H1 (cell line): Measurements from ENCODE around the gene PKIB. TPM values are rescaled to one million over a fixed set of nuclear protein-coding genes. Genes with fewer than 3 reads are reported as not detected.

Experiments used
- CTCF ChIA-PET: fragments of 300-600 bp; sonication (Branson Sonifier 250); formaldehyde crosslinking; loops from one replicate; lab custom pipeline; 2021; ENCODE audit not compliant: partially characterized antibody; lab: Charles Lee
- POLR2A ChIA-PET: fragments of 300-600 bp; sonication (Branson Sonifier 250); formaldehyde crosslinking; loops from one replicate; lab custom pipeline; 2021; ENCODE audit warnings: inconsistent platforms; ENCODE audit not compliant: partially characterized antibody; lab: Charles Lee
- DNase-seq, 2 experiments: peaks; one replicate each; pipeline versions ENCODE4 v3.0.0 to v3.0.0-alpha.2; 2010 to 2022; ENCODE audit warnings: low spot score in 2 of 2, low read depth in 1 of 2, mixed read lengths in 1 of 2
- FAIRE-seq: peaks from 2 replicates; lab custom pipeline; 2011; peaks lifted over from hg19 to GRCh38; lab: Jason Lieb, UNC
- H2AFZ ChIP-seq: 2 replicates; pipeline ENCODE4 v1.8.1; 2012; ENCODE audit warnings: low read length, inconsistent platforms
- H2AK5ac ChIP-seq: 2 replicates; pipeline ENCODE4 v1.6.1; 2013; ENCODE audit warnings: low read depth, low read length
- H2BK120ac ChIP-seq: replicated peaks from 2 replicates; pipeline ENCODE3; 2013; ENCODE audit warnings: low read depth, low read length, inconsistent platforms
- H2BK12ac ChIP-seq: 2 replicates; pipeline ENCODE4 v1.6.1; 2013; ENCODE audit warnings: low read depth, low read length
- H2BK15ac ChIP-seq: 2 replicates; pipeline ENCODE4 v1.6.1; 2013; ENCODE audit warnings: low read length
- H2BK20ac ChIP-seq: 2 replicates; pipeline ENCODE4 v1.6.1; 2013; ENCODE audit warnings: low read length
- H2BK5ac ChIP-seq: 2 replicates; pipeline ENCODE4 v1.6.1; 2013; ENCODE audit warnings: low read depth, low read length
- H3K14ac ChIP-seq: 2 replicates; pipeline ENCODE4 v1.6.1; 2013; ENCODE audit warnings: inconsistent platforms; ENCODE audit not compliant: insufficient read length
- H3K18ac ChIP-seq: 2 replicates; pipeline ENCODE4 v1.6.1; 2013; ENCODE audit warnings: low read length; ENCODE audit errors: extremely low read depth
- H3K23ac ChIP-seq: 2 replicates; pipeline ENCODE4 v1.6.1; 2013; ENCODE audit warnings: inconsistent platforms; ENCODE audit not compliant: insufficient read length
- H3K23me2 ChIP-seq: 2 replicates; pipeline ENCODE4 v1.6.1; 2013; ENCODE audit warnings: low read depth, low read length
- H3K27ac ChIP-seq: 2 replicates; pipeline ENCODE4 v1.6.1; 2011; ENCODE audit warnings: low read depth, low read length, inconsistent platforms
- H3K27me3 ChIP-seq, 4 experiments: replicated peaks in 1 of 4; 1 replicate in 1 of 4; 2 replicates in 3 of 4; pipeline versions ENCODE4 v1.6.1 to v1.8.1; 2011 to 2013; ENCODE audit warnings: low read length in 3 of 4, mild to moderate bottlenecking in 3 of 4, inconsistent platforms in 2 of 4, mixed read lengths in 2 of 4, moderate library complexity in 1 of 4; ENCODE audit not compliant: control insufficient read depth in 3 of 4, insufficient read depth in 3 of 4; ENCODE audit errors: extremely low read depth in 1 of 4
- H3K36me3 ChIP-seq, 4 experiments: 2 replicates each; pipeline versions ENCODE4 v1.6.1 to v1.8.1; 2011 to 2013; ENCODE audit warnings: mild to moderate bottlenecking in 4 of 4, low read length in 3 of 4, moderate library complexity in 2 of 4, control low read depth in 1 of 4, inconsistent platforms in 1 of 4; ENCODE audit not compliant: insufficient read depth in 4 of 4, control insufficient read depth in 2 of 4
- H3K4ac ChIP-seq: replicated peaks from 2 replicates; pipeline ENCODE3; 2013; ENCODE audit warnings: low read length, low read depth, mixed read lengths, inconsistent platforms; ENCODE audit not compliant: insufficient read length
- H3K4me1 ChIP-seq, 4 experiments: replicated peaks in 1 of 4; 1 replicate in 1 of 4; 2 replicates in 3 of 4; pipeline versions ENCODE4 v1.6.1 to v1.8.1; 2011 to 2013; ENCODE audit warnings: low read length in 3 of 4, inconsistent platforms in 2 of 4, mixed read lengths in 1 of 4; ENCODE audit not compliant: insufficient read depth in 4 of 4, control insufficient read depth in 3 of 4
- H3K4me2 ChIP-seq, 2 experiments: 2 replicates each; pipeline versions ENCODE4 v1.6.1 to v1.8.1; 2011 to 2013; ENCODE audit warnings: low read depth in 2 of 2, low read length in 2 of 2, control low read depth in 1 of 2, inconsistent platforms in 1 of 2, mild to moderate bottlenecking in 1 of 2; ENCODE audit not compliant: insufficient read depth in 1 of 2
- H3K4me3 ChIP-seq, 4 experiments: fragments of 200-600, 300-600 bp in 1 of 4; sonication (generic), shearing (Covaris generic), sonication (Bioruptor Twin) in 1 of 4; 2 replicates each; pipeline versions ENCODE4 v1.5.1 to v1.8.1; 2011 to 2016; ENCODE audit warnings: low read length in 4 of 4, low read depth in 3 of 4, control low read depth in 2 of 4, inconsistent platforms in 2 of 4, mild to moderate bottlenecking in 2 of 4, mixed read lengths in 1 of 4, moderate library complexity in 1 of 4; ENCODE audit not compliant: insufficient read depth in 2 of 4; ENCODE audit errors: extremely low read depth in 1 of 4
- H3K56ac ChIP-seq: replicated peaks from 2 replicates; pipeline ENCODE3; 2013; ENCODE audit warnings: low read depth, mild to moderate bottlenecking, mixed read lengths, low read length, inconsistent platforms; ENCODE audit not compliant: insufficient read length
- H3K79me1 ChIP-seq: 2 replicates; pipeline ENCODE4 v1.6.1; 2013; ENCODE audit warnings: low read depth, low read length, control low read depth
- H3K79me2 ChIP-seq, 2 experiments: 2 replicates each; pipeline versions ENCODE4 v1.6.1 to v1.8.1; 2012 to 2013; ENCODE audit warnings: low read length in 2 of 2, mild to moderate bottlenecking in 2 of 2, inconsistent platforms in 1 of 2; ENCODE audit not compliant: insufficient read depth in 2 of 2, control insufficient read depth in 1 of 2
- H3K9ac ChIP-seq, 4 experiments: replicated peaks in 1 of 4; 1 replicate in 1 of 4; 2 replicates in 3 of 4; pipeline versions ENCODE4 v1.6.1 to v1.8.1; 2011 to 2013; ENCODE audit warnings: low read depth in 3 of 4, low read length in 3 of 4, control low read depth in 2 of 4, mild to moderate bottlenecking in 2 of 4, moderate library complexity in 2 of 4, inconsistent platforms in 1 of 4; ENCODE audit errors: extremely low read depth in 1 of 4
- H3K9me3 ChIP-seq, 2 experiments: 2 replicates each; pipeline versions ENCODE4 v1.6.1 to v1.8.1; 2012 to 2013; ENCODE audit warnings: mild to moderate bottlenecking in 2 of 2, moderate library complexity in 2 of 2, control low read depth in 1 of 2, inconsistent platforms in 1 of 2, low read depth in 1 of 2, low read length in 1 of 2, mixed read lengths in 1 of 2; ENCODE audit not compliant: insufficient read depth in 2 of 2
- H4K20me1 ChIP-seq, 2 experiments: replicated peaks in 1 of 2; 2 replicates each; pipeline versions ENCODE3 to v1.8.1; 2011 to 2013; ENCODE audit warnings: inconsistent platforms in 2 of 2, low read length in 2 of 2, mild to moderate bottlenecking in 1 of 2; ENCODE audit not compliant: insufficient read depth in 2 of 2, control insufficient read depth in 1 of 2
- H4K5ac ChIP-seq: 2 replicates; pipeline ENCODE4 v1.6.1; 2013; ENCODE audit warnings: low read length, low read depth, mixed read lengths, inconsistent platforms; ENCODE audit not compliant: insufficient read length
- H4K8ac ChIP-seq: 2 replicates; pipeline ENCODE4 v1.8.0; 2013; ENCODE audit warnings: mild to moderate bottlenecking, moderate library complexity, low read length, inconsistent platforms; ENCODE audit not compliant: insufficient read depth; ENCODE audit errors: extremely low read depth
- H4K91ac ChIP-seq: replicated peaks from 2 replicates; pipeline ENCODE3; 2013; ENCODE audit warnings: low read length, mixed read lengths, inconsistent platforms; ENCODE audit not compliant: insufficient read length
- CBX8 ChIP-seq: fragments of 300-800, 300-1000 bp; sonication (generic); IDR thresholded peaks from 2 replicates; pipeline ENCODE4 v1.7.1; 2016; ENCODE audit warnings: low read depth, low read length, borderline replicate concordance
- CHD1 ChIP-seq: IDR thresholded peaks from 2 replicates; pipeline ENCODE4 v1.6.1; 2012; ENCODE audit warnings: low read depth, low read length, improper control_type of control experiment
- CTCF ChIP-seq, 3 experiments: IDR thresholded peaks; 1 replicate in 2 of 3; 2 replicates in 1 of 3; pipeline versions ENCODE4 v1.5.1 to v1.6.1; 2011; ENCODE audit warnings: low read length in 3 of 3, mild to moderate bottlenecking in 3 of 3, inconsistent platforms in 2 of 3, low read depth in 1 of 3, moderate library complexity in 1 of 3; ENCODE audit not compliant: insufficient read depth in 1 of 3; ENCODE audit errors: control extremely low read depth in 1 of 3
- JUN ChIP-seq: IDR thresholded peaks from 2 replicates; pipeline ENCODE4 v1.6.1; 2011; ENCODE audit warnings: low read depth, mild to moderate bottlenecking, improper control_type of control experiment, low read length
- KDM1A ChIP-seq: fragments of 200-600, 300-600 bp; sonication (generic); IDR thresholded peaks from 2 replicates; pipeline ENCODE4 v1.7.1; 2016; ENCODE audit warnings: mild to moderate bottlenecking, low read length, borderline replicate concordance
- POLR2A ChIP-seq, 2 experiments: IDR thresholded peaks; 1 replicate in 1 of 2; 2 replicates in 1 of 2; pipeline ENCODE4 v1.6.1; 2011; ENCODE audit warnings: low read depth in 2 of 2, low read length in 2 of 2, mild to moderate bottlenecking in 2 of 2; ENCODE audit errors: control extremely low read depth in 1 of 2
- SP4 ChIP-seq: IDR thresholded peaks from 2 replicates; pipeline ENCODE4 v1.6.1; 2012; ENCODE audit warnings: low read length, inconsistent platforms
- SUZ12 ChIP-seq: fragments of 200-600 bp; sonication (generic); IDR thresholded peaks from 2 replicates; pipeline ENCODE4 v1.6.1; 2012; ENCODE audit warnings: mild to moderate bottlenecking, inconsistent platforms, low read length, moderate library complexity, mixed read lengths
- TAF1 ChIP-seq: IDR thresholded peaks from 2 replicates; pipeline ENCODE4 v1.6.1; 2011; ENCODE audit warnings: mild to moderate bottlenecking, low read depth, low read length
- TCF12 ChIP-seq: IDR thresholded peaks from 2 replicates; pipeline ENCODE4 v1.6.1; 2011; ENCODE audit warnings: low read depth, mild to moderate bottlenecking, low read length
- YY1 ChIP-seq: IDR thresholded peaks from 2 replicates; pipeline ENCODE4 v1.6.1; 2011; ENCODE audit warnings: low read depth, mild to moderate bottlenecking, low read length
- WGBS, 2 experiments: shearing (Covaris generic) in 1 of 2; methylation state at CpG; one replicate each; pipeline versions ENCODE4 v1.1.6 to v1.1.7; 2013 to 2015; ENCODE audit warnings: low lambda C conversion rate in 2 of 2, mixed read lengths in 2 of 2, inconsistent platforms in 1 of 2, low coverage in 1 of 2, missing lambda C conversion rate in 1 of 2; ENCODE audit not compliant: insufficient replicate concordance in 2 of 2, insufficient coverage in 1 of 2, insufficient read length in 1 of 2; ENCODE audit errors: extremely low coverage in 1 of 2, missing lambda C conversion rate in 1 of 2; 5-methylcytosine and 5-hydroxymethylcytosine counted together
- polyA plus RNA-seq, 7 experiments: library from polyadenylated mRNA; depleted of rRNA in 3 of 7; stranded (reverse) in 5 of 7; unstranded in 2 of 7; fragments of >200 nt in 5 of 7; fragments of 200-250 nt in 2 of 7; gene quantifications; 1 replicate in 5 of 7; 2 replicates in 1 of 7; 4 replicates in 1 of 7; pipeline versions ENCODE4 v1.2.1 to v1.2.3, GENCODE V29; 2011 to 2013; ENCODE audit warnings: missing spikeins in 2 of 7, mixed read lengths in 2 of 7
- total RNA-seq: library from RNA; stranded (reverse); fragmentation: NEBNext Ultra II Directional; extraction: Animal tissue kit (Norgen Biotek cat#: 25700); gene quantifications from 2 replicates; pipeline ENCODE4 v1.2.1, GENCODE V29; 2021

PKIB gene
- total and polyA plus RNA-seq, 2 of the 8 experiments (the other 6 are each of a cell fraction or from before 2014, with no cell fraction given), result 13.5 to 73.3 TPM

- Histone ChIP-seq H4K5ac (no peak overlapping the region), H3K27me3 (peaks cover 0 to 2% (median 0%) of the 10 kb centered on the region in 4 experiments; a peak in 1 of 7 replicates), H4K8ac (no peak overlapping the region), H3K9me3 (no peaks in the 10 kb centered on the region), H4K20me1 (no peaks in the 10 kb centered on the region), H3K9ac (no peak overlapping the region), H3K36me3 (no peaks in the 10 kb centered on the region), H2BK15ac (no peak overlapping the region), H2BK20ac (no peak overlapping the region), H4K91ac (no peak overlapping the region), H2BK120ac (no peak overlapping the region), H3K27ac (no peak overlapping the region), H2AK5ac (no peak overlapping the region), H2AFZ (no peak overlapping the region), H3K4ac (no peak overlapping the region), H3K18ac (no peak overlapping the region), H3K4me3 (no peak overlapping the region), H2BK12ac (no peak overlapping the region), H3K23ac (no peak overlapping the region), H3K4me1 (peaks cover 0 to 3% (median 0%) of the 10 kb centered on the region in 4 experiments; a peak in 1 of 7 replicates), H3K79me1 (no peaks in the 10 kb centered on the region), H3K4me2 (no peak overlapping the region), H3K79me2 (no peaks in the 10 kb centered on the region), H3K14ac (no peak overlapping the region), H3K56ac (no peak overlapping the region), H2BK5ac (no peak overlapping the region), H3K23me2 (no peaks in the 10 kb centered on the region)
- CTCF ChIA-PET, result interaction anchor here (0.7 to 3.3 kb wide), 5 partner anchors 11 to 219 kb away, joined by 3 to 11 read pairs (median 3); no protein-coding TSS in a partner anchor
- no peak for DNase-seq
- no peak for FAIRE-seq
- 90% methylated on average over 3 of the region's 3 CpGs; no CpG with 5 or more reads in 1 of the 2 experiments for WGBS, 2 experiments
- POLR2A ChIA-PET, result no interaction called here
- TF ChIP-seq POLR2A (IDR thresholded peaks at IDR 0.05; ENCODE audit: control extremely low read depth in 1 of 2, low read depth in 2 of 2, low read length in 2 of 2) (no peak), CBX8 (no peak), TCF12 (no peak), TAF1 (no peak), SP4 (no peak), CTCF (IDR thresholded peaks at IDR 0.05; ENCODE audit: control extremely low read depth in 1 of 3, insufficient read depth in 1 of 3, low read depth in 1 of 3, low read length in 3 of 3) (no peak), JUN (no peak), CHD1 (no peak), YY1 (no peak), KDM1A (no peak), SUZ12 (no peak)
Measured at GRCh38 chr6:122710908-122711635, 100.9 kb downstream of the PKIB start.
